ENCODE data around the gene AKNAD1. TPM values are rescaled to one million over a fixed set of nuclear protein-coding genes. Genes with fewer than 3 reads are reported as not detected.

The AKNAD1 gene
- total and polyA plus RNA-seq, 2 of the 13 experiments (the other 11 are each of a cell fraction or from before 2014, with no cell fraction given) = not detected

DNA sequence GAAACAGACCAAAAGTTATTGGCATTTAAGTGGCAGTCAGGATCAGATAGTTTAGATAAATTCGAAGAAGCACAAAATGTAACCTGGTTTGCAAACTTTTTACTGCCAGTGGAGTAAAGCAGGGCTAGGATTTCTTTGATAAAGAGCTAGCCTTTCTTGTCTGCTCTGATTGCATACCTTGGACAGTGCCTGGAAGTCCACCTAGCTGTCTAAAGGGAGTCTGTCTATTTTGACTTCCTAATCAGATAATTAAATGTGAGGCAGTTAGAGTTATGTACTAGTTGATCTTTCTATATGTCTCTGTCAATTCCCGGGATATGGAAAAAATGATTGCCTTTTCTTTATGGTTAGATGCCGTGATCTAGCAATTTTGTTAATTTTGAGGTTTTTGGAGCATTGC is 24.0 kb upstream of the AKNAD1 start:
- Histone ChIP-seq H4K20me1 (ENCODE audit: insufficient read depth, low read length) (no peaks in the 10 kb centered on the region), H3K4me2 (ENCODE audit: low read depth, low read length) (no peak overlapping the region), H2AFZ (ENCODE audit: low read length) (no peak overlapping the region), H3K36me3 (replicated peaks in 1 of 2; ENCODE audit: control insufficient read depth in 1 of 2, insufficient read depth in 2 of 2, low read length in 2 of 2) (0 out of 5 replicates have a peak, but pooled peaks cover 0 to 2% of the 10 kb centered on the region in 2 experiments), H3K79me2 (ENCODE audit: insufficient read depth, low read length) (peaks cover 32% of the 10 kb centered on the region), H3K4me3 (replicated peaks in 1 of 3; ENCODE audit: insufficient read depth in 1 of 3, low read depth in 2 of 3, low read length in 3 of 3) (no peak overlapping the region), H3K9ac (ENCODE audit: insufficient read depth, low read depth, low read length) (no peak overlapping the region), H3K9me3 (ENCODE audit: low read length) (no peaks in the 10 kb centered on the region), H3K4me1 (ENCODE audit: insufficient read depth, low read length) (peaks cover 19% of the 10 kb centered on the region; the same call in 1 of the 2 replicates), H3K27ac (ENCODE audit: extremely low read length, insufficient read depth, low read length) (no peak overlapping the region), H3K27me3 (ENCODE audit: control insufficient read depth in 1 of 2, insufficient read depth in 2 of 2, low read length in 2 of 2) (no peaks in the 10 kb centered on the region)
- TF ChIP-seq, protein P1, sequence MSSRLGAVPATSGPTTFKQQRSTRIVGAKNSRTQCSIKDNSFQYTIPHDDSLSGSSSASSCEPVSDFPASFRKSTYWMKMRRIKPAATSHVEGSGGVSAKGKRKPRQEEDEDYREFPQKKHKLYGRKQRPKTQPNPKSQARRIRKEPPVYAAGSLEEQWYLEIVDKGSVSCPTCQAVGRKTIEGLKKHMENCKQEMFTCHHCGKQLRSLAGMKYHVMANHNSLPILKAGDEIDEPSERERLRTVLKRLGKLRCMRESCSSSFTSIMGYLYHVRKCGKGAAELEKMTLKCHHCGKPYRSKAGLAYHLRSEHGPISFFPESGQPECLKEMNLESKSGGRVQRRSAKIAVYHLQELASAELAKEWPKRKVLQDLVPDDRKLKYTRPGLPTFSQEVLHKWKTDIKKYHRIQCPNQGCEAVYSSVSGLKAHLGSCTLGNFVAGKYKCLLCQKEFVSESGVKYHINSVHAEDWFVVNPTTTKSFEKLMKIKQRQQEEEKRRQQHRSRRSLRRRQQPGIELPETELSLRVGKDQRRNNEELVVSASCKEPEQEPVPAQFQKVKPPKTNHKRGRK (CRISPR knock-in tag; IDR thresholded peaks at IDR 0.05) = no peak
- no peak for TF ChIP-seq ARNTL (CRISPR knock-in tag; IDR thresholded peaks at IDR 0.05)
- TF ChIP-seq SRF (IDR thresholded peaks at IDR 0.05; ENCODE audit: low read depth, low read length) = no peak
- TF ChIP-seq ZNF432 (CRISPR knock-in tag; IDR thresholded peaks at IDR 0.05; ENCODE audit: borderline replicate concordance) = no peak
- peak; percentile 84 for TF ChIP-seq MIER2 (CRISPR knock-in tag; IDR thresholded peaks at IDR 0.05)
- no peak for TF ChIP-seq MXI1 (IDR thresholded peaks at IDR 0.05; ENCODE audit: borderline replicate concordance, low read depth, low read length)
- TF ChIP-seq HOXA7 (CRISPR knock-in tag; IDR thresholded peaks at IDR 0.05) = no peak
- no peak for TF ChIP-seq MEF2D (CRISPR knock-in tag; IDR thresholded peaks at IDR 0.05)
- TF ChIP-seq, protein P2, sequence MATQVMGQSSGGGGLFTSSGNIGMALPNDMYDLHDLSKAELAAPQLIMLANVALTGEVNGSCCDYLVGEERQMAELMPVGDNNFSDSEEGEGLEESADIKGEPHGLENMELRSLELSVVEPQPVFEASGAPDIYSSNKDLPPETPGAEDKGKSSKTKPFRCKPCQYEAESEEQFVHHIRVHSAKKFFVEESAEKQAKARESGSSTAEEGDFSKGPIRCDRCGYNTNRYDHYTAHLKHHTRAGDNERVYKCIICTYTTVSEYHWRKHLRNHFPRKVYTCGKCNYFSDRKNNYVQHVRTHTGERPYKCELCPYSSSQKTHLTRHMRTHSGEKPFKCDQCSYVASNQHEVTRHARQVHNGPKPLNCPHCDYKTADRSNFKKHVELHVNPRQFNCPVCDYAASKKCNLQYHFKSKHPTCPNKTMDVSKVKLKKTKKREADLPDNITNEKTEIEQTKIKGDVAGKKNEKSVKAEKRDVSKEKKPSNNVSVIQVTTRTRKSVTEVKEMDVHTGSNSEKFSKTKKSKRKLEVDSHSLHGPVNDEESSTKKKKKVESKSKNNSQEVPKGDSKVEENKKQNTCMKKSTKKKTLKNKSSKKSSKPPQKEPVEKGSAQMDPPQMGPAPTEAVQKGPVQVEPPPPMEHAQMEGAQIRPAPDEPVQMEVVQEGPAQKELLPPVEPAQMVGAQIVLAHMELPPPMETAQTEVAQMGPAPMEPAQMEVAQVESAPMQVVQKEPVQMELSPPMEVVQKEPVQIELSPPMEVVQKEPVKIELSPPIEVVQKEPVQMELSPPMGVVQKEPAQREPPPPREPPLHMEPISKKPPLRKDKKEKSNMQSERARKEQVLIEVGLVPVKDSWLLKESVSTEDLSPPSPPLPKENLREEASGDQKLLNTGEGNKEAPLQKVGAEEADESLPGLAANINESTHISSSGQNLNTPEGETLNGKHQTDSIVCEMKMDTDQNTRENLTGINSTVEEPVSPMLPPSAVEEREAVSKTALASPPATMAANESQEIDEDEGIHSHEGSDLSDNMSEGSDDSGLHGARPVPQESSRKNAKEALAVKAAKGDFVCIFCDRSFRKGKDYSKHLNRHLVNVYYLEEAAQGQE (IDR thresholded peaks at IDR 0.05; ENCODE audit: borderline replicate concordance in 1 of 2, low read depth in 1 of 2, low read length in 2 of 2) = peak; percentile 7 to 90
- no peak for TF ChIP-seq ZNF644 (CRISPR knock-in tag; IDR thresholded peaks at IDR 0.05; ENCODE audit: low read depth)
- POLR2A ChIA-PET = no interaction called here
- no peak for FAIRE-seq
- no peak for DNase-seq (ENCODE audit: low spot score)
- ATAC-seq = no peak
- intact Hi-C loops (cut with micrococcal nuclease; ENCODE audit: unreplicated experiment) = no loop called here
- WGBS (ENCODE audit: low lambda C conversion rate) = 72% methylated on average over 3 of the region's 3 CpGs
- CTCF ChIA-PET (ENCODE audit: low intra/inter-chr PET ratio, low total read pairs) = no interaction called here
- no TSS peak for BruUV-seq (replicated peaks)
- in situ Hi-C loops (cut with HindIII; ENCODE audit: extremely low pct_ligation_motif_present, low pct_unique_long_range_greater_than_20kb) = no loop called here
